ENCODE data around the gene MINDY4B. TPM values are rescaled to one million over a fixed set of nuclear protein-coding genes. Genes with fewer than 3 reads are reported as not detected.

The MINDY4B gene
- total and polyA plus RNA-seq, 2 experiments from 2014 or later: not detected

- Histone ChIP-seq H3K4me1 (ENCODE audit: insufficient read depth) (no peaks in the 10 kb centered on the region), H3K4me3 (no peak overlapping the region), H3K4me2 (no peak overlapping the region), H3F3A (replicated peaks; ENCODE audit: low read depth) (no peaks in the 10 kb centered on the region), H3K27ac (ENCODE audit: low read depth) (no peak overlapping the region), H3K79me2 (replicated peaks; ENCODE audit: insufficient read depth) (no peaks in the 10 kb centered on the region), H3K9me2 (ENCODE audit: insufficient read depth) (no peaks in the 10 kb centered on the region; the same call in 1 of the 2 replicates), H3K36me3 (ENCODE audit: insufficient read depth) (no peaks in the 10 kb centered on the region), H4K20me1 (replicated peaks; ENCODE audit: insufficient read depth) (no peaks in the 10 kb centered on the region), H2AFZ (no peak overlapping the region), H3K27me3 (ENCODE audit: insufficient read depth) (no peaks in the 10 kb centered on the region)
- H3K27ac Mint-ChIP-seq: no peak overlapping the region
- DNase-seq (ENCODE audit: low spot score) (no peak), ATAC-seq (no peak)
- no peaks in the 10 kb centered on the region; the same call in 2 of the 3 replicates for H3K36me3 Mint-ChIP-seq (ENCODE audit: low read depth)
- H3K4me1 Mint-ChIP-seq: no peaks in the 10 kb centered on the region; the same call in 2 of the 3 replicates
- no peak for TF ChIP-seq EZH2phosphoT487 (IDR thresholded peaks at IDR 0.05; ENCODE audit: unreplicated experiment)
- no peak for TF ChIP-seq NANOG (IDR thresholded peaks at IDR 0.05; ENCODE audit: borderline replicate concordance)
- no peak for TF ChIP-seq CREB1 (CRISPR knock-in tag; IDR thresholded peaks at IDR 0.05; ENCODE audit: low read depth)
- no peak for TF ChIP-seq CTCF (conservative IDR thresholded peaks at IDR 0.05; ENCODE audit: low read depth in 2 of 2)
- TF ChIP-seq ZNF331 (CRISPR knock-in tag; IDR thresholded peaks at IDR 0.05; ENCODE audit: low read depth): no peak
- no peak for TF ChIP-seq ZNF114 (CRISPR knock-in tag; IDR thresholded peaks at IDR 0.05)
- TF ChIP-seq JUNB (IDR thresholded peaks at IDR 0.05; ENCODE audit: unreplicated experiment): no peak
- TF ChIP-seq ETS1 (IDR thresholded peaks at IDR 0.05): no peak
- no peak for TF ChIP-seq REST (IDR thresholded peaks at IDR 0.05; ENCODE audit: unreplicated experiment)
- no peak for TF ChIP-seq ZNF462 (CRISPR knock-in tag; IDR thresholded peaks at IDR 0.05)
- TF ChIP-seq STAT1 (IDR thresholded peaks at IDR 0.05; ENCODE audit: unreplicated experiment): no peak
- no peak for TF ChIP-seq EZH2 (IDR thresholded peaks at IDR 0.05; ENCODE audit: low read depth, unreplicated experiment)
- TF ChIP-seq POLR2AphosphoS5 (IDR thresholded peaks at IDR 0.05; ENCODE audit: low read depth): no peak
- H3K27me3 Mint-ChIP-seq (ENCODE audit: insufficient read depth, low read depth, poor library complexity): peaks cover 5% of the 10 kb centered on the region
- no peak overlapping the region for H3K4me3 Mint-ChIP-seq
- no peaks in the 10 kb centered on the region; the same call in 2 of the 3 replicates for H3K9me3 Mint-ChIP-seq
Measured at GRCh38 chr3:150868282-150868681, 37.0 kb downstream of the MINDY4B start.

All from GM23338 (cell line).